ENCODE measurements around the gene OPA3.

- TF ChIP-seq, protein P1, sequence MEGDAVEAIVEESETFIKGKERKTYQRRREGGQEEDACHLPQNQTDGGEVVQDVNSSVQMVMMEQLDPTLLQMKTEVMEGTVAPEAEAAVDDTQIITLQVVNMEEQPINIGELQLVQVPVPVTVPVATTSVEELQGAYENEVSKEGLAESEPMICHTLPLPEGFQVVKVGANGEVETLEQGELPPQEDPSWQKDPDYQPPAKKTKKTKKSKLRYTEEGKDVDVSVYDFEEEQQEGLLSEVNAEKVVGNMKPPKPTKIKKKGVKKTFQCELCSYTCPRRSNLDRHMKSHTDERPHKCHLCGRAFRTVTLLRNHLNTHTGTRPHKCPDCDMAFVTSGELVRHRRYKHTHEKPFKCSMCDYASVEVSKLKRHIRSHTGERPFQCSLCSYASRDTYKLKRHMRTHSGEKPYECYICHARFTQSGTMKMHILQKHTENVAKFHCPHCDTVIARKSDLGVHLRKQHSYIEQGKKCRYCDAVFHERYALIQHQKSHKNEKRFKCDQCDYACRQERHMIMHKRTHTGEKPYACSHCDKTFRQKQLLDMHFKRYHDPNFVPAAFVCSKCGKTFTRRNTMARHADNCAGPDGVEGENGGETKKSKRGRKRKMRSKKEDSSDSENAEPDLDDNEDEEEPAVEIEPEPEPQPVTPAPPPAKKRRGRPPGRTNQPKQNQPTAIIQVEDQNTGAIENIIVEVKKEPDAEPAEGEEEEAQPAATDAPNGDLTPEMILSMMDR (IDR thresholded peaks at IDR 0.05 in 8 of 11, conservative IDR thresholded peaks at IDR 0.05 in 3 of 11): no peak
- TF ChIP-seq POLR2A (IDR thresholded peaks at IDR 0.05): no peak
Measured at GRCh38 chr19:45522010-45522941, 62.3 kb downstream of the OPA3 start.

All from spleen (tissue), 7 donors.